ENCODE results near the gene TACC2. TPM values are rescaled to one million over a fixed set of nuclear protein-coding genes. Genes with fewer than 3 reads are reported as not detected.
"Not testable (repeated sequence)": the region's sequence is repeated elsewhere in the genome, so short reads cannot be mapped to it uniquely, and the experiment has no call there.

The TACC2 gene
- total and polyA plus RNA-seq, 3 experiments from 2014 or later: not detected

- CTCF ChIA-PET: no interaction called here
- H3K9me3 Mint-ChIP-seq: no peaks in the 10 kb centered on the region
- POLR2A ChIA-PET: no interaction called here
- Histone ChIP-seq H3K27ac (ENCODE audit: low read depth, low read length) (no peak overlapping the region), H3K36me3 (ENCODE audit: insufficient read depth, low read length) (no peaks in the 10 kb centered on the region), H3K4me3 (ENCODE audit: low read length) (no peak overlapping the region), H3K27me3 (ENCODE audit: insufficient read depth, low read length, poor library complexity, severe bottlenecking) (no peaks in the 10 kb centered on the region), H3K4me1 (ENCODE audit: insufficient read depth, low read length) (no peaks in the 10 kb centered on the region), H3K9me3 (ENCODE audit: low read length) (no peaks in the 10 kb centered on the region)
- no peak for DNase-seq
- no peaks in the 10 kb centered on the region for H3K36me3 Mint-ChIP-seq
- no peak overlapping the region for H3K27ac Mint-ChIP-seq
- H3K4me3 Mint-ChIP-seq: no peak overlapping the region
- H3K27me3 Mint-ChIP-seq: peaks cover 24 to 38% of the 10 kb centered on the region in 2 donors
- no peaks in the 10 kb centered on the region for H3K4me1 Mint-ChIP-seq
These were observed 25.8 kb downstream of the TACC2 start for GRCh38 chr10:122014652-122015248.

GRCh38 chr10:122017926-122018325 lies 29.0 kb downstream of the TACC2 start:
- CTCF ChIA-PET: not testable (repeated sequence)
- peaks cover 15 to 19% of the 10 kb centered on the region in 2 donors for H3K27me3 Mint-ChIP-seq

GRCh38 chr10:122018491-122018890 lies 29.5 kb downstream of the TACC2 start:
- CTCF ChIA-PET: no interaction called here
- peaks cover 15 to 16% of the 10 kb centered on the region in 2 donors for H3K27me3 Mint-ChIP-seq

More at GRCh38 chr10:122017926-122018325, 29.0 kb downstream of the TACC2 start:
- H3K4me3 Mint-ChIP-seq; H3K36me3 Mint-ChIP-seq; H3K9me3 ChIP-seq (ENCODE audit: low read length); H3K36me3 ChIP-seq (ENCODE audit: insufficient read depth, low read length); H3K27ac ChIP-seq (ENCODE audit: low read depth, low read length); H3K27me3 ChIP-seq (ENCODE audit: insufficient read depth, low read length, poor library complexity, severe bottlenecking); H3K4me1 ChIP-seq (ENCODE audit: insufficient read depth, low read length); H3K4me3 ChIP-seq (ENCODE audit: low read length); DNase-seq; H3K9me3 Mint-ChIP-seq; H3K27ac Mint-ChIP-seq; H3K4me1 Mint-ChIP-seq; POLR2A ChIA-PET: not testable (repeated sequence)

GRCh38 chr10:122018951-122019413 lies 30.0 kb downstream of the TACC2 start:
- Mint-ChIP-seq H3K4me1 (no peaks in the 10 kb centered on the region), H3K27ac (no peak overlapping the region), H3K9me3 (no peaks in the 10 kb centered on the region), H3K4me3 (no peak overlapping the region), H3K36me3 (no peaks in the 10 kb centered on the region), H3K27me3 (peaks cover 15 to 16% of the 10 kb centered on the region in 2 donors)
- POLR2A ChIA-PET: no interaction called here
- H3K9me3 ChIP-seq (ENCODE audit: low read length): no peaks in the 10 kb centered on the region
- H3K36me3 ChIP-seq (ENCODE audit: insufficient read depth, low read length): no peaks in the 10 kb centered on the region
- H3K27me3 ChIP-seq (ENCODE audit: insufficient read depth, low read length, poor library complexity, severe bottlenecking): no peaks in the 10 kb centered on the region
- no peak overlapping the region for H3K27ac ChIP-seq (ENCODE audit: low read depth, low read length)
- H3K4me3 ChIP-seq (ENCODE audit: low read length): no peak overlapping the region
- DNase-seq: no peak
- CTCF ChIA-PET: no interaction called here
- H3K4me1 ChIP-seq (ENCODE audit: insufficient read depth, low read length): no peaks in the 10 kb centered on the region

More at GRCh38 chr10:122018491-122018890, 29.5 kb downstream of the TACC2 start:
- no peaks in the 10 kb centered on the region for H3K9me3 ChIP-seq (ENCODE audit: low read length)
- Mint-ChIP-seq H3K4me3 (no peak overlapping the region), H3K27ac (no peak overlapping the region), H3K9me3 (no peaks in the 10 kb centered on the region), H3K4me1 (no peaks in the 10 kb centered on the region), H3K36me3 (no peaks in the 10 kb centered on the region)
- H3K27ac ChIP-seq (ENCODE audit: low read depth, low read length): no peak overlapping the region
- no peak for DNase-seq
- no peaks in the 10 kb centered on the region for H3K27me3 ChIP-seq (ENCODE audit: insufficient read depth, low read length, poor library complexity, severe bottlenecking)
- no peaks in the 10 kb centered on the region for H3K4me1 ChIP-seq (ENCODE audit: insufficient read depth, low read length)
- no peaks in the 10 kb centered on the region for H3K36me3 ChIP-seq (ENCODE audit: insufficient read depth, low read length)
- POLR2A ChIA-PET: no interaction called here
- no peak overlapping the region for H3K4me3 ChIP-seq (ENCODE audit: low read length)

GRCh38 chr10:122019414-122019975 lies 30.5 kb downstream of the TACC2 start:
- H3K4me3 ChIP-seq (ENCODE audit: low read length): no peak overlapping the region
- H3K27me3 ChIP-seq (ENCODE audit: insufficient read depth, low read length, poor library complexity, severe bottlenecking): no peaks in the 10 kb centered on the region
- ChIA-PET CTCF (no interaction called here), POLR2A (no interaction called here)
- no peak overlapping the region for H3K27ac ChIP-seq (ENCODE audit: low read depth, low read length)
- H3K36me3 ChIP-seq (ENCODE audit: insufficient read depth, low read length): no peaks in the 10 kb centered on the region
- Mint-ChIP-seq H3K36me3 (no peaks in the 10 kb centered on the region), H3K9me3 (no peaks in the 10 kb centered on the region), H3K27me3 (peaks cover 12 to 14% of the 10 kb centered on the region in 2 donors), H3K4me3 (no peak overlapping the region), H3K27ac (no peak overlapping the region), H3K4me1 (no peaks in the 10 kb centered on the region)
- no peaks in the 10 kb centered on the region for H3K4me1 ChIP-seq (ENCODE audit: insufficient read depth, low read length)
- DNase-seq: no peak
- H3K9me3 ChIP-seq (ENCODE audit: low read length): no peaks in the 10 kb centered on the region

GRCh38 chr10:122020226-122020625 lies 31.3 kb downstream of the TACC2 start:
- no peak overlapping the region for H3K4me3 ChIP-seq (ENCODE audit: low read length)
- H3K9me3 Mint-ChIP-seq: no peaks in the 10 kb centered on the region
- no peaks in the 10 kb centered on the region for H3K9me3 ChIP-seq (ENCODE audit: low read length)
- peaks cover 10% of the 10 kb centered on the region in 2 donors for H3K27me3 Mint-ChIP-seq
- no peak overlapping the region for H3K4me3 Mint-ChIP-seq
- H3K27ac ChIP-seq (ENCODE audit: low read depth, low read length): no peak overlapping the region
- POLR2A ChIA-PET: no interaction called here
- no peak overlapping the region for H3K27ac Mint-ChIP-seq
- H3K4me1 ChIP-seq (ENCODE audit: insufficient read depth, low read length): no peaks in the 10 kb centered on the region
- DNase-seq: no peak
- no peaks in the 10 kb centered on the region for H3K36me3 Mint-ChIP-seq
- CTCF ChIA-PET: no interaction called here
- H3K27me3 ChIP-seq (ENCODE audit: insufficient read depth, low read length, poor library complexity, severe bottlenecking): no peaks in the 10 kb centered on the region
- no peaks in the 10 kb centered on the region for H3K4me1 Mint-ChIP-seq
- no peaks in the 10 kb centered on the region for H3K36me3 ChIP-seq (ENCODE audit: insufficient read depth, low read length)

- H3K36me3 ChIP-seq (ENCODE audit: insufficient read depth, low read length): no peaks in the 10 kb centered on the region
- peaks cover 10% of the 10 kb centered on the region in 2 donors for H3K27me3 Mint-ChIP-seq
- H3K27ac ChIP-seq (ENCODE audit: low read depth, low read length): no peak overlapping the region
- DNase-seq: no peak
- H3K9me3 Mint-ChIP-seq: no peaks in the 10 kb centered on the region
- no peaks in the 10 kb centered on the region for H3K9me3 ChIP-seq (ENCODE audit: low read length)
- H3K4me3 ChIP-seq (ENCODE audit: low read length): no peak overlapping the region
- no peak overlapping the region for H3K27ac Mint-ChIP-seq
- no peak overlapping the region for H3K4me3 Mint-ChIP-seq
- H3K27me3 ChIP-seq (ENCODE audit: insufficient read depth, low read length, poor library complexity, severe bottlenecking): no peaks in the 10 kb centered on the region
- ChIA-PET POLR2A (no interaction called here), CTCF (no interaction called here)
- H3K4me1 Mint-ChIP-seq: no peaks in the 10 kb centered on the region
- no peaks in the 10 kb centered on the region for H3K4me1 ChIP-seq (ENCODE audit: insufficient read depth, low read length)
- H3K36me3 Mint-ChIP-seq: no peaks in the 10 kb centered on the region
These were observed 32.4 kb downstream of the TACC2 start for GRCh38 chr10:122021379-122021778.

GRCh38 chr10:122021828-122022227 lies 32.9 kb downstream of the TACC2 start:
- Mint-ChIP-seq H3K4me3 (no peak overlapping the region), H3K4me1 (no peaks in the 10 kb centered on the region)

More at GRCh38 chr10:122021828-122022227, 32.9 kb downstream of the TACC2 start:
- CTCF ChIA-PET: no interaction called here
- Mint-ChIP-seq H3K27me3 (peaks cover 6% of the 10 kb centered on the region in 2 donors), H3K36me3 (no peaks in the 10 kb centered on the region), H3K27ac (no peak overlapping the region), H3K9me3 (no peaks in the 10 kb centered on the region)
- Histone ChIP-seq H3K27ac (ENCODE audit: low read depth, low read length) (no peak overlapping the region), H3K27me3 (ENCODE audit: insufficient read depth, low read length, poor library complexity, severe bottlenecking) (no peaks in the 10 kb centered on the region), H3K4me1 (ENCODE audit: insufficient read depth, low read length) (no peaks in the 10 kb centered on the region), H3K4me3 (ENCODE audit: low read length) (no peak overlapping the region), H3K36me3 (ENCODE audit: insufficient read depth, low read length) (no peaks in the 10 kb centered on the region), H3K9me3 (ENCODE audit: low read length) (no peaks in the 10 kb centered on the region)
- POLR2A ChIA-PET: no interaction called here
- DNase-seq: no peak

Measured in CD8-positive, alpha-beta memory T cell (primary cell).